Urothelium cell line (cell line): Measurements from ENCODE around the gene KIAA0930.
"Not testable (repeated sequence)": the region's sequence is repeated elsewhere in the genome, so short reads cannot be mapped to it uniquely, and the experiment has no call there.

Experiments
- DNase-seq: peaks from one replicate; pipeline ENCODE4 v3.0.0; 2011; ENCODE audit warnings: low spot score, mixed read lengths
- FAIRE-seq: peaks from 2 replicates; lab custom pipeline; 2011; peaks lifted over from hg19 to GRCh38; lab: Jason Lieb, UNC

KIAA0930 gene

GRCh38 chr22:45204819-45205218, 35.9 kb downstream of the KIAA0930 start:
- DNase-seq (no peak), FAIRE-seq (no peak)

GRCh38 chr22:45204241-45204640, 36.5 kb downstream of the KIAA0930 start:
- no peak for FAIRE-seq

GRCh38 chr22:45203150-45203951, 37.3 kb downstream of the KIAA0930 start:
- FAIRE-seq: no peak
- no peak for DNase-seq

More at GRCh38 chr22:45204241-45204640, 36.5 kb downstream of the KIAA0930 start:
- no peak for DNase-seq

GRCh38 chr22:45202333-45203149, 38.2 kb downstream of the KIAA0930 start:
- FAIRE-seq (peak; percentile 63), DNase-seq (no peak)

- FAIRE-seq: peak; percentile 68
- DNase-seq: peak; percentile 75
These were observed 38.9 kb downstream of the KIAA0930 start for GRCh38 chr22:45201678-45202332.

GRCh38 chr22:45200860-45201511, 39.7 kb downstream of the KIAA0930 start:
- no peak for DNase-seq
- FAIRE-seq: no peak

- FAIRE-seq (no peak), DNase-seq (no peak)
These were observed 40.5 kb downstream of the KIAA0930 start for GRCh38 chr22:45200230-45200629.

- FAIRE-seq: no peak
These were observed 41.0 kb downstream of the KIAA0930 start for GRCh38 chr22:45199723-45200122.

GRCh38 chr22:45198463-45198795, 42.3 kb downstream of the KIAA0930 start:
- DNase-seq: no peak
- no peak for FAIRE-seq

More at GRCh38 chr22:45199723-45200122, 41.0 kb downstream of the KIAA0930 start:
- no peak for DNase-seq

GRCh38 chr22:45197606-45198462, 42.9 kb downstream of the KIAA0930 start:
- DNase-seq (no peak), FAIRE-seq (no peak)

- no peak for DNase-seq
These were observed 43.6 kb downstream of the KIAA0930 start for GRCh38 chr22:45196926-45197605.

GRCh38 chr22:45196308-45196707, 44.4 kb downstream of the KIAA0930 start:
- DNase-seq: no peak
- no peak for FAIRE-seq

More at GRCh38 chr22:45196926-45197605, 43.6 kb downstream of the KIAA0930 start:
- no peak for FAIRE-seq

- FAIRE-seq: no peak
- DNase-seq: no peak
These were observed 45.1 kb downstream of the KIAA0930 start for GRCh38 chr22:45195616-45196015.

- FAIRE-seq (peak; percentile 62), DNase-seq (no peak)
These were observed 46.0 kb downstream of the KIAA0930 start for GRCh38 chr22:45194686-45195085.

GRCh38 chr22:45192701-45193187, 48.0 kb downstream of the KIAA0930 start:
- DNase-seq: no peak
- peak; percentile 37 for FAIRE-seq

- not testable (repeated sequence) for DNase-seq, FAIRE-seq
These were observed 48.9 kb downstream of the KIAA0930 start for GRCh38 chr22:45191746-45192145.

- DNase-seq (no peak), FAIRE-seq (no peak)
These were observed 50.4 kb downstream of the KIAA0930 start for GRCh38 chr22:45190202-45190872.

GRCh38 chr22:45188779-45189178, 51.9 kb downstream of the KIAA0930 start:
- DNase-seq (no peak), FAIRE-seq (no peak)

- DNase-seq (no peak), FAIRE-seq (no peak)
These were observed 52.8 kb downstream of the KIAA0930 start for GRCh38 chr22:45187891-45188290.
